ENCODE measurements around the gene PRR14L.

- TF ChIP-seq POLR2A (IDR thresholded peaks at IDR 0.05) (no peak), CTCF (IDR thresholded peaks at IDR 0.05) (no peak)
Observed at GRCh38 chr22:31748490-31748889, 1.4 kb downstream of the PRR14L start.

All from testis (tissue), 2 donors.